ENCODE results near the gene ABHD17C. TPM values are rescaled to one million over a fixed set of nuclear protein-coding genes. Genes with fewer than 3 reads are reported as not detected.
"Not testable (repeated sequence)": the region's sequence is repeated elsewhere in the genome, so short reads cannot be mapped to it uniquely, and the experiment has no call there.

The ABHD17C gene
- total RNA-seq, 1 donor from 2014 or later = 17.9 TPM

GRCh38 chr15:80754014-80754413 is 58.9 kb downstream of the ABHD17C start:
- no peak for DNase-seq (ENCODE audit: low spot score in 2 of 2, unreplicated experiment in 2 of 2)
- H3K27ac Mint-ChIP-seq = no peak overlapping the region
- H3K36me3 Mint-ChIP-seq = peaks cover 12% of the 10 kb centered on the region
- H3K4me3 Mint-ChIP-seq = no peak overlapping the region
- H3K27me3 Mint-ChIP-seq (ENCODE audit: low read depth) = no peaks in the 10 kb centered on the region
- H3K9me3 Mint-ChIP-seq = no peaks in the 10 kb centered on the region
- TF ChIP-seq, protein P1, sequence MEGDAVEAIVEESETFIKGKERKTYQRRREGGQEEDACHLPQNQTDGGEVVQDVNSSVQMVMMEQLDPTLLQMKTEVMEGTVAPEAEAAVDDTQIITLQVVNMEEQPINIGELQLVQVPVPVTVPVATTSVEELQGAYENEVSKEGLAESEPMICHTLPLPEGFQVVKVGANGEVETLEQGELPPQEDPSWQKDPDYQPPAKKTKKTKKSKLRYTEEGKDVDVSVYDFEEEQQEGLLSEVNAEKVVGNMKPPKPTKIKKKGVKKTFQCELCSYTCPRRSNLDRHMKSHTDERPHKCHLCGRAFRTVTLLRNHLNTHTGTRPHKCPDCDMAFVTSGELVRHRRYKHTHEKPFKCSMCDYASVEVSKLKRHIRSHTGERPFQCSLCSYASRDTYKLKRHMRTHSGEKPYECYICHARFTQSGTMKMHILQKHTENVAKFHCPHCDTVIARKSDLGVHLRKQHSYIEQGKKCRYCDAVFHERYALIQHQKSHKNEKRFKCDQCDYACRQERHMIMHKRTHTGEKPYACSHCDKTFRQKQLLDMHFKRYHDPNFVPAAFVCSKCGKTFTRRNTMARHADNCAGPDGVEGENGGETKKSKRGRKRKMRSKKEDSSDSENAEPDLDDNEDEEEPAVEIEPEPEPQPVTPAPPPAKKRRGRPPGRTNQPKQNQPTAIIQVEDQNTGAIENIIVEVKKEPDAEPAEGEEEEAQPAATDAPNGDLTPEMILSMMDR (IDR thresholded peaks at IDR 0.05; ENCODE audit: unreplicated experiment) = no peak
- peaks cover 24% of the 10 kb centered on the region for H3K4me1 Mint-ChIP-seq

DNA sequence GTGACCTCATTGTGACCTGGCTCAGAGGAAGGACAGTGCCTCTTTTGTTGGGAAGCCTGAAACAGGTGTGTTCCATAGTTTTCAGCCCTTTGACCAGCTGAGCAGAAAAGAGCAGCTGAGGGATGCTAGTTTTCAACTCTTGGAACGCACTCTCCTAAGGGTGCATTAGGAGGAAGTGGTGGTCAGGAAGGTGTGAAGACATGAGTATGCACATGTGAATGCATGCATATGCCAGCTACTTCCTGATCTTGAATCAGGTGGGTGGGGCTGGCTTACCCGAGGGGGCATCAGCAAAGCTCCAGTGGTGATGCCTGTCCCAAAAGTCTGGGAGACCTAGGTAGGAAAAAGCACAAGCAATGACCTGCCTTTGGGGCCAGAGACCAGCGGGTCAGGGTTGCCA is 60.8 kb downstream of the ABHD17C start:
- H3K36me3 Mint-ChIP-seq = peaks cover 8% of the 10 kb centered on the region
- no peak overlapping the region for H3K27ac Mint-ChIP-seq
- no peak for DNase-seq (ENCODE audit: low spot score in 2 of 2, unreplicated experiment in 2 of 2)
- H3K4me3 Mint-ChIP-seq = no peak overlapping the region
- H3K9me3 Mint-ChIP-seq = no peaks in the 10 kb centered on the region
- H3K4me1 Mint-ChIP-seq = peaks cover 24% of the 10 kb centered on the region
- TF ChIP-seq, protein P1 (IDR thresholded peaks at IDR 0.05; ENCODE audit: unreplicated experiment) = no peak
- H3K27me3 Mint-ChIP-seq (ENCODE audit: low read depth) = no peaks in the 10 kb centered on the region

DNA sequence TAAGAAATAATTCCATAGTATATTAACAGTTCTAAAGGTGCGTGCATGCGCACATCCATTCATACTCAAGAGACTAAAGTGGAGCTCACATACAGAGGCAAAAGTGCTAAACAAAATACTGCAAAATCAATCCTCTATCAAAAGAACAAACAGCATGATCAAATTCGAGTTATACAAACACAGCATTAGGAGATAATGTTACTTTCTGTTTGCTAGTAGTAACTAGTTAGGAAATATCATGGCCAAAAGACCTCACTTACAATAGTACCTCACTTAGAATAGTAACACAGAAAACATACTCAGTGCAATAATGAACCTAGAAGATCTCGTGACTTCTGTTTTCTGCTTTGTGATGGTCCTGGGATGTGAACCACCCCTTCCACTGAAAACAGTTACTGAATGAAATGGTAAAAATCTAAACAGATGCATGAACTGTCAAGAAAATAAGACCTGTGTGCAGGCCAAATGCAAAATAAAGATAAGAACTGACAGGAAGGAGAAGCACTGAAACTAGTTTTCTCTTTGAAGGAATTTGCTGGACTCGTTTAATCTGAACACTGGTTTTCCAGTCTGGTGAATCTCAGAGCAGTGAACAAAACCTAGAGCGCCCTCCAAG is 63.1 kb downstream of the ABHD17C start:
- no peak overlapping the region for H3K4me3 Mint-ChIP-seq
- DNase-seq (ENCODE audit: low spot score in 2 of 2, unreplicated experiment in 2 of 2) = no peak
- peaks cover 6% of the 10 kb centered on the region for H3K36me3 Mint-ChIP-seq
- H3K27ac Mint-ChIP-seq = peak overlapping the region; percentile 65
- H3K27me3 Mint-ChIP-seq (ENCODE audit: low read depth) = no peaks in the 10 kb centered on the region
- no peaks in the 10 kb centered on the region for H3K9me3 Mint-ChIP-seq
- TF ChIP-seq, protein P1 (IDR thresholded peaks at IDR 0.05; ENCODE audit: unreplicated experiment) = no peak
- H3K4me1 Mint-ChIP-seq = peaks cover 12% of the 10 kb centered on the region

DNA sequence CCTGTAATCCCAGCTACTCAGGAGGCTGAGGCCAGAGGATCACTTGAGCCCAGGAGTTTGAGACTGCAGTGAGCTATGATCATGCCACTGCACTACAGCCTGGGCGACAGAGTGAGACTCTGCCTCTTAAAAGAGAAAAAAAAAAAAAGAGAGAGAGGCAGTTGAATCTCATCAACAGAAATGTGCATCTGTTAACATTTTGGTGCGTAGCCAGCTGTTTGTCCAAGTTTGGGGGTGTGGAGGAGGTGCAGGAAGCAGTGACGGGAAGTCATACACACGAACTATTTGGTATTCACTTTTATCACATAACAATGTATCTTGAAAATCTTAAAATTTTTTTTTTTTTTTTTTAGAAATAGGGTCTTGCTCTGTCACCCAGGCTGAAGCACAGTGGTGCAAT is 65.8 kb downstream of the ABHD17C start:
- Mint-ChIP-seq H3K4me1 (peaks cover 15% of the 10 kb centered on the region), H3K27me3 (ENCODE audit: low read depth) (no peaks in the 10 kb centered on the region), H3K36me3 (no peaks in the 10 kb centered on the region), H3K9me3 (no peaks in the 10 kb centered on the region), H3K4me3 (no peak overlapping the region), H3K27ac (no peak overlapping the region)
- no peak for DNase-seq (ENCODE audit: low spot score in 2 of 2, unreplicated experiment in 2 of 2)
- TF ChIP-seq, protein P1 (IDR thresholded peaks at IDR 0.05; ENCODE audit: unreplicated experiment) = no peak

DNA sequence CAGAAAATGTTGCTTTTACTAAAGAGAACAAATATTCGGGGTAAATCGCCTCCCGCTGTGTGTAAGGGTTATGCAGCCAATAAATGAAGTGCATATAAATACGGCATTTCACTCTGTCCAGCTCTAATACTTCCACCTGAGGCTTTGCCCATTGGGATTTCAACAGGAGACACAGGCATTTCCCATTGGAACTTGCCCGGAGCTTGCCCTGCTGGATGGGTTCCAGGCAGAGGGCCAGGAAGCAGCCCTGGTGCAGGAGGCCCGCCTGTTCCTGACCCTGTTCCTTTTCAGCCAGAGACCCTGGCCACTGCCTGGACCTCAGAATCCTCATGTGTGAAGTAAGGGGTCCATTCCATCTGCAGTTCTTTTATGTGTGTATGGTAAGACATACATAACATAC is 66.6 kb downstream of the ABHD17C start:
- Mint-ChIP-seq H3K9me3 (no peaks in the 10 kb centered on the region), H3K36me3 (no peaks in the 10 kb centered on the region), H3K4me1 (peaks cover 15% of the 10 kb centered on the region), H3K27me3 (ENCODE audit: low read depth) (no peaks in the 10 kb centered on the region), H3K4me3 (no peak overlapping the region), H3K27ac (no peak overlapping the region)
- TF ChIP-seq, protein P1 (IDR thresholded peaks at IDR 0.05; ENCODE audit: unreplicated experiment) = no peak
- no peak for DNase-seq (ENCODE audit: low spot score in 2 of 2, unreplicated experiment in 2 of 2)

GRCh38 chr15:80763235-80763634 is 68.1 kb downstream of the ABHD17C start:
- peaks cover 15% of the 10 kb centered on the region for H3K4me1 Mint-ChIP-seq
- not testable (repeated sequence) for H3K27ac Mint-ChIP-seq; DNase-seq (ENCODE audit: low spot score in 2 of 2, unreplicated experiment in 2 of 2); H3K27me3 Mint-ChIP-seq (ENCODE audit: low read depth); H3K4me3 Mint-ChIP-seq; H3K9me3 Mint-ChIP-seq; H3K36me3 Mint-ChIP-seq

Data from mesothelial cell of epicardium (in vitro differentiated cells).